Measurements from ENCODE around the gene IL22RA2.

DNA sequence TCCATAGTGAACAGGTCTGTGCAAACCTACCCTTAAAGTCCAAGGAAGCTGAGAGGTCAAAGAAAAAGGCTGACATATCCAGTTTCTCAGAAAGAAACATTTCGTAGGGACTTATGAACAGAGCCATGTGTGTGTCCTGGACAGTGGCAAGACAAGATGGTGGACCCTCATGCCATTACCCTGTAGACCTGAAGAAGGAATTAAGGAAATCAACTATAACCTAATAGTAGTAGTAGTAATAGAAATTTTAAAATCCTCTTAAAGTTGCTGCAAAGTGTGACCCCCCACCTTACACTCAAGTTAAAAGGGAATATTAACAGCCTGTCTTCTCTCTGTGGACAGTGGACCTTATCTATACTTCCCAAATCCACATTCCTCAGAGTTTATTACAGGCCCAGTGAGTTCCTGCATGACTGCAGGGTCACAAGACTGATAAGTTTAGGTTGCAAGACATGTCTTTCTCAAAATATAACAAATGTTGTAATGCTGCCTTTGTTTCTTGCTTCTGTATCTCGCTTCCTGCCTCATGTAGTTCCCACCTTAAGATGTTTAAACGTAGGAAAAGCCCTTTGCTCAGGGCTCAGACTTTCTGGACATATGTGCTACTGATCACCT is 10.6 kb downstream of the IL22RA2 start:
- TF ChIP-seq, protein P1, sequence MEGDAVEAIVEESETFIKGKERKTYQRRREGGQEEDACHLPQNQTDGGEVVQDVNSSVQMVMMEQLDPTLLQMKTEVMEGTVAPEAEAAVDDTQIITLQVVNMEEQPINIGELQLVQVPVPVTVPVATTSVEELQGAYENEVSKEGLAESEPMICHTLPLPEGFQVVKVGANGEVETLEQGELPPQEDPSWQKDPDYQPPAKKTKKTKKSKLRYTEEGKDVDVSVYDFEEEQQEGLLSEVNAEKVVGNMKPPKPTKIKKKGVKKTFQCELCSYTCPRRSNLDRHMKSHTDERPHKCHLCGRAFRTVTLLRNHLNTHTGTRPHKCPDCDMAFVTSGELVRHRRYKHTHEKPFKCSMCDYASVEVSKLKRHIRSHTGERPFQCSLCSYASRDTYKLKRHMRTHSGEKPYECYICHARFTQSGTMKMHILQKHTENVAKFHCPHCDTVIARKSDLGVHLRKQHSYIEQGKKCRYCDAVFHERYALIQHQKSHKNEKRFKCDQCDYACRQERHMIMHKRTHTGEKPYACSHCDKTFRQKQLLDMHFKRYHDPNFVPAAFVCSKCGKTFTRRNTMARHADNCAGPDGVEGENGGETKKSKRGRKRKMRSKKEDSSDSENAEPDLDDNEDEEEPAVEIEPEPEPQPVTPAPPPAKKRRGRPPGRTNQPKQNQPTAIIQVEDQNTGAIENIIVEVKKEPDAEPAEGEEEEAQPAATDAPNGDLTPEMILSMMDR (IDR thresholded peaks at IDR 0.05): no peak
- TF ChIP-seq POLR2A (IDR thresholded peaks at IDR 0.05): no peak
- TF ChIP-seq POLR2AphosphoS5 (IDR thresholded peaks at IDR 0.05): no peak
